ENCODE results near the gene MARCHF4. TPM values are rescaled to one million over a fixed set of nuclear protein-coding genes. Genes with fewer than 3 reads are reported as not detected.

MARCHF4 gene
- total RNA-seq, 1 donor from 2014 or later = 17.2 TPM

DNA sequence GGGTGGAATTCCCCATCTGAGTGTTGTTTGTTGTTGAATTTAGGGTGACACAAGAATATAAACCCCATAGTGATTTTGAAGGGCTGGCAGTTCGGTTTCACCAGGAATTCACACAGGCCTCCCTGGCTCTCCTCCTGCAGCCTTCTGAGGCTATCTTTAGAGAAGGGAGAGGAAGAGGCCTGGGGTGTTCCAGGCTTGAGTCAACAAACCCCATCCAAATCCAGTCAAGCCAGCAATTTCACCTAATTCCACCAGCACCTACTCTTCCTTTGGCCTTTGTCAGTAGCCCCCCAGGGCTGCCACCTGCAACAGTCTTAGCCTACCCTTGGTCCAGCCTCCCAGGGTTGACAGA, 32.0 kb downstream of the MARCHF4 start:
- H3K36me3 ChIP-seq (ENCODE audit: control insufficient read depth, insufficient read depth, low read length) = no peaks in the 10 kb centered on the region
- no peak overlapping the region for H3K4me3 ChIP-seq (ENCODE audit: low read depth, low read length)
- H3K27me3 ChIP-seq (ENCODE audit: control insufficient read depth, insufficient read depth, low read length) = no peaks in the 10 kb centered on the region
- no peak for DNase-seq (ENCODE audit: low read depth)
- TF ChIP-seq, protein P1, sequence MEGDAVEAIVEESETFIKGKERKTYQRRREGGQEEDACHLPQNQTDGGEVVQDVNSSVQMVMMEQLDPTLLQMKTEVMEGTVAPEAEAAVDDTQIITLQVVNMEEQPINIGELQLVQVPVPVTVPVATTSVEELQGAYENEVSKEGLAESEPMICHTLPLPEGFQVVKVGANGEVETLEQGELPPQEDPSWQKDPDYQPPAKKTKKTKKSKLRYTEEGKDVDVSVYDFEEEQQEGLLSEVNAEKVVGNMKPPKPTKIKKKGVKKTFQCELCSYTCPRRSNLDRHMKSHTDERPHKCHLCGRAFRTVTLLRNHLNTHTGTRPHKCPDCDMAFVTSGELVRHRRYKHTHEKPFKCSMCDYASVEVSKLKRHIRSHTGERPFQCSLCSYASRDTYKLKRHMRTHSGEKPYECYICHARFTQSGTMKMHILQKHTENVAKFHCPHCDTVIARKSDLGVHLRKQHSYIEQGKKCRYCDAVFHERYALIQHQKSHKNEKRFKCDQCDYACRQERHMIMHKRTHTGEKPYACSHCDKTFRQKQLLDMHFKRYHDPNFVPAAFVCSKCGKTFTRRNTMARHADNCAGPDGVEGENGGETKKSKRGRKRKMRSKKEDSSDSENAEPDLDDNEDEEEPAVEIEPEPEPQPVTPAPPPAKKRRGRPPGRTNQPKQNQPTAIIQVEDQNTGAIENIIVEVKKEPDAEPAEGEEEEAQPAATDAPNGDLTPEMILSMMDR (IDR thresholded peaks at IDR 0.05; ENCODE audit: insufficient read depth, low read length, poor library complexity, severe bottlenecking) = no peak

DNA sequence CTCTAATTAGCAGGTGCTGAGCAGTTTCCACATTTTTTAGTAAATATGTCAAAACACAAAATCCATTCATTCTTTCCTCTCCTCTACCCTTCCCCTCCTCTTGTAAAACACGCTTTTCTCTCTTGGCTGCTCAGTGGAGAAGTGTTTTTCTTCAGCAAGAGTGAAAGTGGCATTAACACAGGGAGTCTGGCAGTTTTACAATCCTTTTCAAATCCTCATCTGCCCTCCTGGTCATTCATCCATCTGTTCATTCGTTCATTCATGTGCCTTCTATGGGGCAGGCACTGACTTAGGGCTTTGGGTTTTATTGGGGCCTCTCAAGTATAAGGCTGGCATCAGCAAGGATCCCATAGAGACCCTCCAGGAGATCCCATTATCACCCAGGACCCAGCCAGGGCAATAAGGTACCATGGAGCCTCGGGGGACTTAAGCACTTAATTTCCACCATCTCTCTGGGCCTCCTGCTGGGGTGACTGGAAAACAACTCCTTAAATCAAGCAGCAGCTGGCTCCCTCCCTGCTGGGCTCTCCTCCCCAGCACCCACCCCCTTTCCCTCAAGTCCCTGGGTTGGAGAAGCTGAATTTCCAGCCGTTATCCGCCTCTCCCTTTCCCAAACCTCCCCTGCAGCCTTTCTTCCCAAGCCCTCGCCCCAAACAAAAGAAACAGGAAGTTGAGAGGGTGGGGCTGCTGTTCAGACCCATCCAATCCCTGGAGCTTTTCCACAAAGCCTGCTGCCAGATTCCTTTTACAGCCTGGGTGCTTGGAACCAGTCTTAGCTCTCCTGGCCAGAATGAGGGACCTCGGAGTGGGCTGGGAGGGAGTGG, 32.6 kb downstream of the MARCHF4 start:
- no peak overlapping the region for H3K4me3 ChIP-seq (ENCODE audit: low read depth, low read length)
- DNase-seq (ENCODE audit: low read depth) = no peak
- no peaks in the 10 kb centered on the region for H3K36me3 ChIP-seq (ENCODE audit: control insufficient read depth, insufficient read depth, low read length)
- TF ChIP-seq, protein P1 (IDR thresholded peaks at IDR 0.05; ENCODE audit: insufficient read depth, low read length, poor library complexity, severe bottlenecking) = no peak
- no peaks in the 10 kb centered on the region for H3K27me3 ChIP-seq (ENCODE audit: control insufficient read depth, insufficient read depth, low read length)

DNA sequence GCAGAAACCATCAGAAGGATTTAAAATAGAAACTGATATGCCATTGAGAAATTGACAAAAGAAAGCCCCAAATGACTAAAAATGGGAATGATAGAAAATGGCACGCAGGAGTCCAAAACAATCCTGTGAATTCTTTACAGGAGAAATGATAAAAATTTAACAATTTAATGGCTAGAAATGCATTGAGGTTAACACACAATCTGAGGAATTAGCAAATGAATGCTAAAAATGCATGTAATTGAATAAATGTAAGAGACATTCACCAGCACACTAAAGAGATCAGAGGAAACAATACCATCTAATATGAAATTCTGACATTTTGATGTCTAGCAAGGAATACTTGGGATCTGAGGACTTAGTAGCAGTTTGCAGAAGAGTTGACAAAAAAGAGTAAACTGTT, 37.0 kb downstream of the MARCHF4 start:
- no peak for DNase-seq (ENCODE audit: low read depth)
- TF ChIP-seq, protein P1 (IDR thresholded peaks at IDR 0.05; ENCODE audit: insufficient read depth, low read length, poor library complexity, severe bottlenecking) = no peak
- Histone ChIP-seq H3K36me3 (ENCODE audit: control insufficient read depth, insufficient read depth, low read length) (no peaks in the 10 kb centered on the region), H3K4me3 (ENCODE audit: low read depth, low read length) (no peak overlapping the region), H3K27me3 (ENCODE audit: control insufficient read depth, insufficient read depth, low read length) (no peaks in the 10 kb centered on the region)

DNA sequence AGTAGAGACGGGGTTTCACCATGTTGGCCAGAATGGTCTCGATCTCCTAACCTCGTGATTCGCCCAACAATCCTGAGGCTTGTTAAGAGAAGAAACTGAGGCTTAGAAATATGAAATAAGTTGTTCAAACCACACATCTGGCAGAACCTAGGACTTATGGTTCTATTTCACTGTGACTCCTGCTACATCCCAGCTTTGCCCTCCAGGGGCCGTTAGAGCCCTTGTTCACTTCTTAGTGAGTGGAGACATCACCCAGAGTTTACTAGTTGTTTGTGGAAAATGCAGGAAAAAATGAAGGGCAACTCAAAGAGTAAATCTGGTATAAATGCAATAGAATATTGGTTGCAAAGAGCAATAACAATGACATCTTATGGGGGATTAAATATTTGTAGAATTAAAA, 43.9 kb downstream of the MARCHF4 start:
- TF ChIP-seq, protein P1 (IDR thresholded peaks at IDR 0.05; ENCODE audit: insufficient read depth, low read length, poor library complexity, severe bottlenecking) = no peak
- no peak for DNase-seq (ENCODE audit: low read depth)
- H3K27me3 ChIP-seq (ENCODE audit: control insufficient read depth, insufficient read depth, low read length) = no peaks in the 10 kb centered on the region

DNA sequence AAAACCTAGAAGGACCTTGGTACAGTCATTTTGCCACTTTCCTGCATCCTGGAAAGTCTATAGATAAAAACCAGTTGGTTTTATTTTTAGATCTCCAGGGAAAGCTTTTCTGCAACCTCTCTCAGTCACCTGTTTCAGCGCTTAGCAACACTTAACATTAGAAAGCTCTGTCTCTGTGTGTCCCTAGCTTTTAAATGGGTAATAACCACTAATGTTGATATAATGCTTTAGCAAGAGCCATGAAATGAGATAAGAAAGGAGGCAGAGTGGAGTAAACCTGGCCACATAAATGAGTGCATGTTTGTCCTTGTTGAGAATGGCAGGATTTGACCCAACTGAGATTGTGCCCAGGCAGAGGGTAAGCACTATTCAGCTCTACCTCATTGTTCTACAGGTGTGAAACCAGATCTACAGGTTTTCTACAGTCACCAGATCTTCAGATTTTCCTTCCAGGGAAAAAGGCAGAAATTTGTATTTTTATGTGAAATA, 44.8 kb downstream of the MARCHF4 start:
- Histone ChIP-seq H3K4me3 (ENCODE audit: low read depth, low read length) (no peak overlapping the region), H3K27me3 (ENCODE audit: control insufficient read depth, insufficient read depth, low read length) (no peaks in the 10 kb centered on the region), H3K36me3 (ENCODE audit: control insufficient read depth, insufficient read depth, low read length) (no peaks in the 10 kb centered on the region)
- TF ChIP-seq, protein P1 (IDR thresholded peaks at IDR 0.05; ENCODE audit: insufficient read depth, low read length, poor library complexity, severe bottlenecking) = no peak
- DNase-seq (ENCODE audit: low read depth) = no peak

More for the DNA sequence above, 43.9 kb downstream of the MARCHF4 start:
- H3K4me3 ChIP-seq (ENCODE audit: low read depth, low read length) = no peak overlapping the region
- no peaks in the 10 kb centered on the region for H3K36me3 ChIP-seq (ENCODE audit: control insufficient read depth, insufficient read depth, low read length)

Other genes with a start within 250 kb of the MARCHF4 start
- gene SMARCAL1, start 40.0 kb upstream of the MARCHF4 start, total RNA-seq = 24.0 and 135 TPM in 2 replicates
- gene RPL37A, start 126.4 kb upstream of the MARCHF4 start, total RNA-seq = 2,564 and 2,634 TPM in 2 replicates

Data from kidney epithelial cell (primary cell).